T47D (cell line): ENCODE data around the gene ATP13A1.

ENCODE experiments used
- DNase-seq, 2 experiments: peaks; one replicate each; pipeline versions ENCODE4 v3.0.0 to v3.0.0-alpha.2; 2011 to 2012; ENCODE audit warnings: low read depth in 1 of 2, low spot score in 1 of 2
- JUND ChIP-seq: IDR thresholded peaks from 2 replicates; pipeline ENCODE4 v1.6.1; 2012; ENCODE audit warnings: low read depth
- in situ Hi-C: cut with HindIII; loops from 2 replicates; pipeline ENCODE4 v1.10.0; 2016; ENCODE audit warnings: low sequenced_read_pairs, low pct_unique_long_range_greater_than_20kb

ATP13A1 gene

GRCh38 chr19:19657397-19657783 is 6.1 kb downstream of the ATP13A1 start:
- no peak for TF ChIP-seq JUND
- in situ Hi-C loops = no loop called here
- no peak for DNase-seq

GRCh38 chr19:19656451-19657396 is 6.8 kb downstream of the ATP13A1 start:
- no peak for DNase-seq
- TF ChIP-seq JUND = no peak
- in situ Hi-C loops = no loop called here

- in situ Hi-C loops = no loop called here
- TF ChIP-seq JUND = no peak
- no peak for DNase-seq
Measured at GRCh38 chr19:19655641-19656343, 7.7 kb downstream of the ATP13A1 start.

- no peak for TF ChIP-seq JUND
- DNase-seq = no peak
Measured at GRCh38 chr19:19655051-19655594, 8.4 kb downstream of the ATP13A1 start.

GRCh38 chr19:19654441-19654840 is 9.0 kb downstream of the ATP13A1 start:
- TF ChIP-seq JUND = no peak
- in situ Hi-C loops = no loop called here
- DNase-seq = no peak

More at GRCh38 chr19:19655051-19655594, 8.4 kb downstream of the ATP13A1 start:
- in situ Hi-C loops = no loop called here

- DNase-seq = no peak
- TF ChIP-seq JUND = no peak
- in situ Hi-C loops = no loop called here
Measured at GRCh38 chr19:19653597-19654147, 9.8 kb downstream of the ATP13A1 start.

GRCh38 chr19:19652482-19653295 is 10.8 kb downstream of the ATP13A1 start:
- in situ Hi-C loops = no loop called here

GRCh38 chr19:19651076-19651475 is 12.4 kb downstream of the ATP13A1 start:
- DNase-seq = no peak
- TF ChIP-seq JUND = no peak
- in situ Hi-C loops = no loop called here

More at GRCh38 chr19:19652482-19653295, 10.8 kb downstream of the ATP13A1 start:
- no peak for TF ChIP-seq JUND
- no peak for DNase-seq

GRCh38 chr19:19650331-19650730 is 13.1 kb downstream of the ATP13A1 start:
- TF ChIP-seq JUND = no peak
- in situ Hi-C loops = no loop called here
- no peak for DNase-seq

- no peak for DNase-seq
- in situ Hi-C loops = no loop called here
- no peak for TF ChIP-seq JUND
Measured at GRCh38 chr19:19649580-19649995, 13.9 kb downstream of the ATP13A1 start.

- in situ Hi-C loops = no loop called here
- DNase-seq = no peak
- TF ChIP-seq JUND = no peak
Measured at GRCh38 chr19:19649155-19649554, 14.3 kb downstream of the ATP13A1 start.
